Adrenal gland (tissue), 12 donors: ENCODE measurements around the gene PDLIM5. TPM values are rescaled to one million over a fixed set of nuclear protein-coding genes. Genes with fewer than 3 reads are reported as not detected.
"Not testable (repeated sequence)": the region's sequence is repeated elsewhere in the genome, so short reads cannot be mapped to it uniquely, and the experiment has no call there.

Experiments used
- DNase-seq, 7 donors: peaks; one replicate each; pipeline ENCODE4 v3.0.0-alpha.2; 2019 to 2020
- H3K27ac ChIP-seq, 5 donors: fragments of 200-600 bp; sonication (generic) in 4 of 5; 1 replicate in 3 of 5; 2 replicates in 2 of 5; pipeline versions ENCODE4 v1.5.1 to v1.8.0; 2016 to 2020; ENCODE audit warnings: mild to moderate bottlenecking in 1 of 5
- H3K27me3 ChIP-seq: fragments of 200-600 bp; 2 replicates; pipeline ENCODE4 v1.8.0; 2021
- H3K36me3 ChIP-seq, 2 donors: fragments of 200-600 bp; replicated peaks in 1 of 2; 1 replicate in 1 of 2; 2 replicates in 1 of 2; pipeline versions ENCODE4 v1.5.1 to v1.8.0; 2018 to 2022
- H3K4me1 ChIP-seq, 2 donors: fragments of 200-600 bp; replicated peaks in 1 of 2; 1 replicate in 1 of 2; 2 replicates in 1 of 2; pipeline versions ENCODE4 v1.5.1 to v1.8.0; 2018 to 2021
- H3K4me3 ChIP-seq, 4 donors: fragments of 200-600 bp; sonication (generic) in 3 of 4; one replicate each; pipeline ENCODE4 v1.5.1; 2016 to 2018
- H3K9me3 ChIP-seq, 3 donors: fragments of 200-600 bp; sonication (generic) in 1 of 3; replicated peaks in 1 of 3; 1 replicate in 2 of 3; 2 replicates in 1 of 3; pipeline versions ENCODE4 v1.5.1 to v1.8.0; 2016 to 2021
- CTCF ChIP-seq, 6 experiments: fragments of 450-650 bp in 4 of 6; fragments of 200-600 bp in 2 of 6; sonication (generic) in 1 of 6; IDR thresholded peaks; 1 replicate in 5 of 6; 2 replicates in 1 of 6; pipeline versions ENCODE4 v1.5.1 to v1.8.0; 2016 to 2021; ENCODE audit warnings: antibody characterized with exemption in 6 of 6, mild to moderate bottlenecking in 2 of 6, moderate library complexity in 1 of 6
- POLR2A ChIP-seq, 2 donors: fragments of 450-650 bp; IDR thresholded peaks; one replicate each; pipeline ENCODE4 v1.6.1; 2017; ENCODE audit warnings: antibody characterized with exemption in 2 of 2, mild to moderate bottlenecking in 2 of 2, moderate library complexity in 1 of 2
- WGBS, 4 donors: extraction: QIAGEN DNeasy Blood & Tissue Kit in 2 of 4; methylation state at CpG; one replicate each; pipeline versions ENCODE4 v1.1.5 to v1.1.7; 2013 to 2017; 5-methylcytosine and 5-hydroxymethylcytosine counted together
- intact Hi-C, 2 donors: fragments of 100-400 bp; cut with DNase I; formaldehyde crosslinking; loops; one replicate each; pipeline versions ENCODE4 v1.14.1 to v1.15.0; 2022 to 2023
- polyA plus RNA-seq, 3 donors: library from polyadenylated mRNA; stranded (reverse); fragments of 200-250 nt in 2 of 3; fragments of 350-450 nt in 1 of 3; fragmentation: Illumina TruSeq in 1 of 3; extraction: RNeasy Lipid Tissue Mini Kit (QIAGEN cat#74804) in 1 of 3; gene quantifications; one replicate each; pipeline ENCODE4 v1.2.3, GENCODE V29; 2013 to 2014
- total RNA-seq, 9 donors: library from RNA; depleted of rRNA in 4 of 9; stranded (reverse); fragments of >200 nt in 4 of 9; fragments of 120-200 nt in 1 of 9; fragmentation: NEBNext Ultra II Directional in 1 of 9; extraction: Animal tissue kit (Norgen Biotek cat#: 25700) in 1 of 9; gene quantifications; one replicate each; pipeline versions ENCODE4 v1.1.0 to v1.2.4, GENCODE V29; 2013 to 2023
- donor health status: healthy with polysubstance abuse.
- donor health status: Bipolar disorder and iron deficiency.
- donor health status: DM: yes; HTN: yes; CAD: no.
- donor health status: DM: no; HTN: no; CAD: no.
- donor health status: DM: no; HTN: no; CAD: no.
- donor health status: DM: yes; HTN: yes; CAD: no.

The PDLIM5 gene
- total and polyA plus RNA-seq, 12 donors = 26.2 to 150 (median 84.0) TPM

- 90 to 98% (median 94%) methylated on average over 3 of the region's 3 CpGs for WGBS, 4 donors
- H3K27me3 ChIP-seq = no peaks in the 10 kb centered on the region
- no peaks in the 10 kb centered on the region for H3K4me1 ChIP-seq
- H3K4me3 ChIP-seq = no peak overlapping the region
- intact Hi-C loops = loop anchor here in 1 of 2 donors (10.0 kb wide), 2 partner anchors 468 to 498 kb away; no protein-coding TSS in a partner anchor
- no peaks in the 10 kb centered on the region for H3K36me3 ChIP-seq
- no peaks in the 10 kb centered on the region for H3K9me3 ChIP-seq
- no peak overlapping the region for H3K27ac ChIP-seq
- DNase-seq = no peak
- TF ChIP-seq POLR2A (IDR thresholded peaks at IDR 0.05) (no peak), CTCF (IDR thresholded peaks at IDR 0.05) (no peak)
Observed at GRCh38 chr4:94626942-94627341, 175.2 kb downstream of the PDLIM5 start.

GRCh38 chr4:94629058-94629457, 177.3 kb downstream of the PDLIM5 start:
- not testable (repeated sequence) for DNase-seq, H3K9me3 ChIP-seq, H3K36me3 ChIP-seq, H3K27me3 ChIP-seq, H3K4me3 ChIP-seq, H3K4me1 ChIP-seq, H3K27ac ChIP-seq
- 96 to 100% (median 97%) methylated on average over 8 of the region's 8 CpGs for WGBS, 4 donors
- intact Hi-C loops = loop anchor here in 1 of 2 donors (10.0 kb wide), 2 partner anchors 466 to 496 kb away; no protein-coding TSS in a partner anchor

- WGBS, 4 donors = 85 to 89% (median 88%) methylated on average over 2 of the region's 2 CpGs
- intact Hi-C loops = loop anchor here in 1 of 2 donors (10.0 kb wide), 2 partner anchors 465 to 495 kb away; no protein-coding TSS in a partner anchor
Observed at GRCh38 chr4:94629837-94630236, 178.1 kb downstream of the PDLIM5 start.

GRCh38 chr4:94634271-94634670, 182.5 kb downstream of the PDLIM5 start:
- no peaks in the 10 kb centered on the region for H3K27me3 ChIP-seq
- no peaks in the 10 kb centered on the region for H3K9me3 ChIP-seq
- H3K4me3 ChIP-seq = no peak overlapping the region
- no peaks in the 10 kb centered on the region for H3K4me1 ChIP-seq
- 90 to 96% (median 92%) methylated on average over 2 of the region's 2 CpGs for WGBS, 4 donors
- H3K27ac ChIP-seq = no peak overlapping the region
- intact Hi-C loops = no loop called here
- H3K36me3 ChIP-seq = no peaks in the 10 kb centered on the region
- TF ChIP-seq POLR2A (IDR thresholded peaks at IDR 0.05) (no peak), CTCF (IDR thresholded peaks at IDR 0.05) (no peak)
- DNase-seq = no peak

More at GRCh38 chr4:94629837-94630236, 178.1 kb downstream of the PDLIM5 start:
- Histone ChIP-seq H3K27ac (no peak overlapping the region), H3K9me3 (no peaks in the 10 kb centered on the region), H3K27me3 (no peaks in the 10 kb centered on the region), H3K4me3 (no peak overlapping the region), H3K36me3 (no peaks in the 10 kb centered on the region), H3K4me1 (no peaks in the 10 kb centered on the region)
- no peak for DNase-seq
- TF ChIP-seq POLR2A (IDR thresholded peaks at IDR 0.05) (no peak), CTCF (IDR thresholded peaks at IDR 0.05) (no peak)

- H3K4me1 ChIP-seq = no peaks in the 10 kb centered on the region
- no peak overlapping the region for H3K4me3 ChIP-seq
- no peaks in the 10 kb centered on the region for H3K27me3 ChIP-seq
- H3K27ac ChIP-seq = no peak overlapping the region
- TF ChIP-seq POLR2A (IDR thresholded peaks at IDR 0.05) (no peak), CTCF (IDR thresholded peaks at IDR 0.05) (no peak)
- intact Hi-C loops = no loop called here
- WGBS, 4 donors = 69 to 83% (median 77%) methylated on average over 2 of the region's 2 CpGs
- no peaks in the 10 kb centered on the region for H3K9me3 ChIP-seq
- no peak for DNase-seq
- H3K36me3 ChIP-seq = peaks cover 0 to 4% of the 10 kb centered on the region in 2 donors
Observed at GRCh38 chr4:94635177-94635576, 183.4 kb downstream of the PDLIM5 start.
